T-helper 1 cell treated with Interleukin-12 subunit alpha and Interleukin-12 subunit beta and Interleukin-4 antibody, amounts not matched to agents 30 μg/mL and 1 μg/mL, for 36 hours (primary cell): ENCODE measurements around the gene CNOT3.
A peak's percentile ranks its signal among the peaks of the same experiment; 100 is the strongest.
"Not testable (repeated sequence)": the region's sequence is repeated elsewhere in the genome, so short reads cannot be mapped to it uniquely, and the experiment has no call there.

Experiments used
- H3K27ac Mint-ChIP-seq: one replicate; pipeline ENCODE4 v1.8.0; 2021; ENCODE audit warnings: mild to moderate bottlenecking, mixed read lengths
- H3K27me3 Mint-ChIP-seq: one replicate; pipeline ENCODE4 v1.8.0; 2021; ENCODE audit warnings: low read depth, mixed read lengths
- H3K36me3 Mint-ChIP-seq: one replicate; pipeline ENCODE4 v1.8.0; 2021; ENCODE audit warnings: low read depth, mixed read lengths
- H3K4me1 Mint-ChIP-seq: one replicate; pipeline ENCODE4 v1.8.0; 2021; ENCODE audit warnings: low read depth, mixed read lengths
- H3K4me3 Mint-ChIP-seq: one replicate; pipeline ENCODE4 v1.8.0; 2021; ENCODE audit warnings: mild to moderate bottlenecking, moderate library complexity, mixed read lengths
- H3K9me3 Mint-ChIP-seq: one replicate; pipeline ENCODE4 v1.8.0; 2021; ENCODE audit warnings: mixed read lengths

Gene CNOT3

DNA sequence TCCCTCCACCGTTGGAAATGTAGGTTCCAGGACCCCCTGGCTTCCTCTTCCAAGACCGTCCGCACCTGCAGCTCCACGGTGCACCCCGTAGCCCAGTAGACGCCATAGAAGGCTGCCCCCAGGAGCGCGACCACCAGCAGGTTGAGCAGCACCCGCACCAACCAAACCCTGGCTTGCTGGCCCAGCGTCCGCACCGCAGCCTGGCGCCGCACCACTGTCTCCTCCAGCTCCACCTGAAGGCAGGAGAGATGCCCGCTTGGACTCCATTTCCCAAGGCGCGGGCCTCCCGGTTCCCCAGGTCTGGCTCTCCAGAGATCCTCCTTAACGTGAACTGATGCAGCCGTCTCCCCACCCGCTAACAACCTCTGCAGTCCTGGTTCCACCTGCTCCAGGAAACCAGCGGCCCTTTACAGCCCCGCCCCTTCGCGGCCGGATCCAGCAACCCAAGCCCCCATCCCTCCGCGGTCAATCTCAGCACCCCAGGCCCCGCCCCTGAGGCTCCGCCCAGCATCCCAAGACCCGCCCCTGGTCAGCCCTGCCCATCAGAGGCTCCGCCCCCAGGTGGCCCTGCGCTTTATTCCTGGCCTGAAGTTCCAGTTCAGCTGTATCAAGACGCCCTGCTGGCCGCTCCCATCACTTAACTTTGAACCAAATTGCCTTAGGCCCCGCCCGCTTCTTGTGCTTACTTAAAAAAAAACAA lies 27.0 kb downstream of the CNOT3 start:
- H3K36me3 Mint-ChIP-seq = peaks cover 2% of the 10 kb centered on the region

DNA sequence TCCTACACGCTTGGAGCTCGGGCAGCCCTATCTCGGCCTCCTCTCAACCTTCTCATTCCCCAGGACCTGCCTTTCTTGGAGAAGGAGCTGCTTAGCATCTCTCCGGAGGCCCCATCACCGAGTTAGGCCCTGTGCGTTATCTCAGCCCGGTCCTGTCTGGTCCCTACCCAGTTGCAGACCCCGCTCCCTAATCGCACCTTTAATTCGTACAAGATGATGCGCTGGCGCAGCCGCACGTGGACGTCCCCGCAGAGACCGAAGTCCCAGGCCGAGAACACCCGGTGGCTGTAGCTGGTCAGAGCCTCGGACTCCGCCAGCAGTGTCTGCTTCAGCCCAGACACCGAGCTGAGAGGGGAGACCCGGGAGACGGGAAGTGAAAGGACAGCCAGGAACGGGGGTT lies 27.7 kb downstream of the CNOT3 start:
- no peak overlapping the region for H3K4me3 Mint-ChIP-seq
- H3K27me3 Mint-ChIP-seq = peaks cover 6% of the 10 kb centered on the region
- peaks cover 24% of the 10 kb centered on the region for H3K4me1 Mint-ChIP-seq

More for the DNA sequence above, 27.0 kb downstream of the CNOT3 start:
- Mint-ChIP-seq H3K4me1 (peaks cover 27% of the 10 kb centered on the region), H3K27ac (peak overlapping the region; percentile 10), H3K4me3 (peak overlapping the region; percentile 79), H3K9me3 (no peaks in the 10 kb centered on the region), H3K27me3 (peaks cover 6% of the 10 kb centered on the region)

DNA sequence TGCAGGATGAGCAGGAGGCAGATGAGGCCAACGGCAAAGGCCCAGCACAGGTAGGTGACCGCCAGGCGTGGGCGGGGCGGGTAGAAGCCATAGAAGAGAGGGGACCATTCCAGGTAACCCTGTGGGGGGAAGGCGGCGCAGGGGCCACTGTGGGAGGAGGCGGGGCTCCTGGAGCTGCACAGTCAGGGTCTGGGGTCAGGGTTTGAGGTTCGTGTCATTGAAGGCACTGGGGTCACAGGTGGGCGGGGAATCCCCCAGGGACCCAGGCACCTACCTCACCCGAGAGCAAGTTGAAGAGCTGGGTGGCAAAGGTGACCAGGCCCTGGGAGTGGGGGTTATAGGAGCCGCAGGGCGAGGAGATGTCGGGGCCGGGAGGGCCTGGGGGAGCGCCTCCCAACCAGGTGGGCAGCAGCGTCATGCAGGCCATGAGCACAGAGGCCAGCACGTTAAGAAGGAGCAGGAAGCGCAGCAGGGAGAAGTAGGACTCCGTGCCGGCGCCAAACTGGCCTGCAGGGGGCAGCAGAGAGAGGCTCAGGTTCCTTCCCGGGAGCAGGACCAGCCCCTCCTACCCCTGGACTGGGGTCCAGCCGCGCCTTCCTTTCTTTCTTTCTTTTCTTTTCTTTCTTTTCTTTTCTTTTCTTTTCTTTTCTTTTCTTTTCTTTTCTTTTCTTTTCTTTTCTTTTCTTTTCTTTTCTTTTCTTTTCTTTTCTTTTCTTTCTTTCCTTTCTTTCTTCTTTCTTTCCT lies 30.8 kb downstream of the CNOT3 start:
- peaks cover 2% of the 10 kb centered on the region for H3K36me3 Mint-ChIP-seq
- H3K27ac Mint-ChIP-seq = no peak overlapping the region
- no peak overlapping the region for H3K4me3 Mint-ChIP-seq
- peaks cover 6% of the 10 kb centered on the region for H3K27me3 Mint-ChIP-seq
- no peaks in the 10 kb centered on the region for H3K9me3 Mint-ChIP-seq
- H3K4me1 Mint-ChIP-seq = peaks cover 7% of the 10 kb centered on the region

More for the DNA sequence above, 27.7 kb downstream of the CNOT3 start:
- Mint-ChIP-seq H3K9me3 (no peaks in the 10 kb centered on the region), H3K27ac (no peak overlapping the region), H3K36me3 (peaks cover 2% of the 10 kb centered on the region)

DNA sequence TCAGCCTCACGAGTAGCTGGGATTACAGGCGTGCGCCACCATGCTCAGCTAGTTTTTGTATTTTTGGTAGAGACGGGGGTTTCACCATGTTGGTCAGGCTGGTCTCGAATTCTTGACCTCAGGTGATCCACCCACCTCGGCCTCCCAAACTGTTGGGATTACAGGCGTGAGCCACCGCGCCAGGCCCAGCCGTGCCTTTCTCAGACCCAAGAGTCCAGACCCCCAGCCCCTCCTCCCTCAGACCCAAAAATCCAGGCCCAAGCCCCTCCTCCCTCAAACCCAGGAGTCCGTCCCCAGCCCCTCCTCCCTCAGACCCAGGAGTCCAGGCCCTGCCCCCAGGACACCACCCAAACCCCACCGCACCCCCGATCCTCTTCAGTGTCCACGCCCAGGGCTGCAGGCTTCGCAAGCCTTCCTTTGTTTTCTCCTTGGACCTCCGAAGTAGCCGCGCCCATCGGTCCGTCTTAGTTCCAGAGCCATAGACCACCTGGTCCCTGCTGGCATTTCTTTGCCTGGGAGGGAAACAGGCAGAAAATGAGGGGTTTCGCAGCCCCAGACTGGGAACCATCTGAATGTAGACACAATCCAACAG lies 31.7 kb downstream of the CNOT3 start:
- Mint-ChIP-seq H3K9me3 (no peaks in the 10 kb centered on the region), H3K27ac (no peak overlapping the region), H3K36me3 (peaks cover 1% of the 10 kb centered on the region), H3K27me3 (peaks cover 6% of the 10 kb centered on the region), H3K4me3 (no peak overlapping the region), H3K4me1 (peaks cover 6% of the 10 kb centered on the region)

DNA sequence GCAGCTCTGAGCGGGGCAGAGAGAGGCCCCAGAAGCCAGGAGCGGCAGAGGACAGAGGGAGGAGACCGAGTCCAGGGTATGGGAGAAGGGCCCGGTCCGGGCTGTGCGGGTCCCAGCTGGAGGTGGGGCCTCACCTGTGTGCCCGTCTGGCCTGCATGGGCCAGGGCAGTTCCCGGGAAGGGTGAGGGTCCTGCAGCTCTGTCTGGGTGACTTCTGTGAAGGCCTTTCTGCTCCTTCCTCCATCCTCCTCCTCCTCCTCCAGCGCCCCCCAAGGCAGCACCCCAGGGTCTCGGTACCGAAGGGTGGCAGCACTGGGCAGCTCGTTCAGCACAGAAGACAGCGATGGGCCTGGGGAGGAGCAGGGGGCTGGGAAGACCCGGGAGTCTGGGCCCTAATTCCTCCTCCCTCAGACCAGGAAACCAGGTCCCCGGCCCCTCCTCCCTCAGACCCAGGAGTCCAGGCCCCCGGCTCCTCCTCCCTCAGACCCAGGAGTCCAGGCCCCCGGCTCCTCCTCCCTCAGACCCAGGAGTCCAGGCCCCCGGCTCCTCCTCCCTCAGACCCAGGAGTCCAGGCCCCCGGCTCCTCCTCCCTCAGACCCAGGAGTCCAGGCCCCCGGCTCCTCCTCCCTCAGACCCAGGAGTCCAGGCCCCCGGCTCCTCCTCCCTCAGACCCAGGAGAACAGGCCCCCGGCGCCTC lies 34.3 kb downstream of the CNOT3 start:
- not testable (repeated sequence) for H3K9me3 Mint-ChIP-seq, H3K36me3 Mint-ChIP-seq, H3K27ac Mint-ChIP-seq, H3K4me3 Mint-ChIP-seq, H3K4me1 Mint-ChIP-seq, H3K27me3 Mint-ChIP-seq

DNA sequence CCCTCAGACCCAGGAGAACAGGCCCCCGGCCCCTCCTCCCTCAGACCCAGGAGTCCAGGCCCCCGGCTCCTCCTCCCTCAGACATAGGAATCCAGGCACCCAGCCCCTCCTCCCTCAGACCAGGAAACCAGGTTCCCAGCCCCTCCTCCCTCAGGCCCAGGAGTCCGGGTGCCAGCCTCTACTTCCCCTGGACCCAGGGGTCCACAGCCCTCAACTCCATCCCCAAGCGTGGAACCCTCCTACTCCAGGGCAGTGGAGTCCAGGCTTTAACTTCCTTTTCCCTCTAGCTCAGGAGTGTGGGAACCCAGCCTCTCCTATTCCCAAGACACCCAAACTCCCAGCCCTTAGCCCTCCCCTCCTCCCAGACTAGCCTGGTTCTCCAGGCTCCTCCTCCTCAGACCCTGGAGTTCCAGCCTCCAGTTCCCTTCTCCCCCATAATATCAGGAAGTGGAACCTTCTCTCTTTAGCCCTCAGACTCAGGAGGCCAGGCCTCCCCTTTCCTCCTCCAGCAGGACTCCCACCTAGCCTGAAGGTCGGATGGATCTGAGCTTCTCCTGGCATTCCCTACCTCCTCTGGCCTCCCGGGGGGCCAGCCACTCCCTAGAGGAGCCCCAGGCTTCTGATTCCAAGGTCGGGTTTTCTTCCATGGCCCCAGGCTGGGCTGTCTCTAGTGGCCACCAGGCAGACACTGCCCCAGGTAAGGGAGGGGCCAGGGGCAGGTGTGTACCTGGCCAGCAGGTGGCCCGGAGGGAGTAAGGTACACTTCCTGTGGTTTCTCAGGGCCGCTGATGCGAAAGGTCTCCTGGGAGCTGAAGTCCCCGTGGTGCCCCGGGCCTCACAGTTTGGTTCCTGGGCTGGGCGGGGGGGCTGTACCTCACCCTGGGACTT lies 35.2 kb downstream of the CNOT3 start, which contains the start of gene TMC4:
TMC4 (minus strand) TSS at position 690 of the 888 bp plus-strand sequence; CDS start at position 647, 43 bp downstream.
- H3K9me3 Mint-ChIP-seq = no peaks in the 10 kb centered on the region
- H3K4me1 Mint-ChIP-seq = peaks cover 1% of the 10 kb centered on the region
- H3K27ac Mint-ChIP-seq = no peak within 1 kb of the TSS
- no peaks in the 10 kb centered on the region for H3K27me3 Mint-ChIP-seq
- H3K4me3 Mint-ChIP-seq = no peak within 1 kb of the TSS
- peaks cover 2% of the 10 kb centered on the region for H3K36me3 Mint-ChIP-seq

DNA sequence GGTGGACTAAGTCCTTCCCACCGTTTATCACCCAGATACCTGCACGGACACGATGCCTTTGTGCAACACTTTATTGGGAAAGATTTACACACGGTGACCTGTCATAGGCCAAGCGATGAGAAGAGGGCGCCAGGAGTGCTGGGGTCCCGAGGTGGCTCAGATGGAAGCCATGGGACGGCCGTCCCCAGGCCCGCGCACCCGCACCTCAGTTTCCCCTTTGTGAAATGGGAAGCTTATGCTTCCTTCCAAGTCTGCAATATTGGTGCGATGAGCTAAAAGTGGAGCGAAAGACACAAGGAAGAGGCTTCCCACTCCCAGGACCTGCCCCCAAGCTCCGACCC lies 35.8 kb downstream of the CNOT3 start:
- Mint-ChIP-seq H3K9me3 (no peaks in the 10 kb centered on the region), H3K36me3 (peaks cover 6% of the 10 kb centered on the region), H3K27ac (no peak overlapping the region), H3K4me3 (no peak overlapping the region), H3K4me1 (peaks cover 1% of the 10 kb centered on the region), H3K27me3 (no peaks in the 10 kb centered on the region)

DNA sequence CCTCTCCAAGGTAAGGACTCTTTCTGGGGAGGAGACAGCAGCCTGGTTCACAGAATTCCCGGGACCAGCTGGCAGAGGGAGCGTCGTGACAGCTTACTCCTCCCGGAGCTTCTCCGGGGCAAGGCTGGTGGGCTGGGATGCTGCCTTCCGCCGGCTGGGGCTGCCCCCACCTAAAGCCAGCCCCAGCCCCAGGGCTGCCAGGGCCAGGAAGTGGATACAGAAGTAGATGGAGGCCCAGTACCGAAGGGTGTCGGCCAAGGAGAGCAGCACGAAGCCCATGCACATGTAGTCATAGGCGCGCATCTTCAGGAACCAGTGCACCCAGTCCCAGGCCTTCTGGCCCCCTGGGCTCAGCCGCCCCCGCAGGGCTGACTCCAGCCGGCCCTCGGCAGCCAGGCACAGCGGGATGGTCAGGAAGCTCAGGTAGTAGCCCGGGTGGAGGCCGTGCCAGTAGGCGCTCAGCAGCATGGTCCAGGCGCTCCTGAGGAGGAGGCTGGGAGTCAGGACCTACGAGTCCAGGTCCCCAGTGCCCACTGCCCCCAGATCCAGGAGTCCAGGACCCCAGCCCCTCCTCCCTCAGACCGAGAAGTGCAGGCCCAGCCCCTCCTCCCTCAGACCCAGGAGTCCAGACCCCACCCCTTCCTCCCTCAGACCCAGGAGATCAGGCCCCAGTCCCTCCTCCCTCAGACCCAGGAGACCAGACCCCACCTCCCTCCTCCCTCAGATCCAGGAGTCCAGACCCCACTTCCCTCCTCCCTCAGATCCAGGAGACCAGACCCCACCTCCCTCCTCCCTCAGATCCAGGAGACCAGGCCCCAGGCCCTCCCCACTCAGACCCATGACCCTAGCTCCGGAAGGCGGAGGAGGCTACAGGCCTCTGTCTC lies 36.6 kb downstream of the CNOT3 start:
- Mint-ChIP-seq H3K4me3 (no peak overlapping the region), H3K9me3 (no peaks in the 10 kb centered on the region), H3K36me3 (peaks cover 7% of the 10 kb centered on the region), H3K4me1 (peaks cover 1% of the 10 kb centered on the region), H3K27ac (no peak overlapping the region), H3K27me3 (no peaks in the 10 kb centered on the region)

DNA sequence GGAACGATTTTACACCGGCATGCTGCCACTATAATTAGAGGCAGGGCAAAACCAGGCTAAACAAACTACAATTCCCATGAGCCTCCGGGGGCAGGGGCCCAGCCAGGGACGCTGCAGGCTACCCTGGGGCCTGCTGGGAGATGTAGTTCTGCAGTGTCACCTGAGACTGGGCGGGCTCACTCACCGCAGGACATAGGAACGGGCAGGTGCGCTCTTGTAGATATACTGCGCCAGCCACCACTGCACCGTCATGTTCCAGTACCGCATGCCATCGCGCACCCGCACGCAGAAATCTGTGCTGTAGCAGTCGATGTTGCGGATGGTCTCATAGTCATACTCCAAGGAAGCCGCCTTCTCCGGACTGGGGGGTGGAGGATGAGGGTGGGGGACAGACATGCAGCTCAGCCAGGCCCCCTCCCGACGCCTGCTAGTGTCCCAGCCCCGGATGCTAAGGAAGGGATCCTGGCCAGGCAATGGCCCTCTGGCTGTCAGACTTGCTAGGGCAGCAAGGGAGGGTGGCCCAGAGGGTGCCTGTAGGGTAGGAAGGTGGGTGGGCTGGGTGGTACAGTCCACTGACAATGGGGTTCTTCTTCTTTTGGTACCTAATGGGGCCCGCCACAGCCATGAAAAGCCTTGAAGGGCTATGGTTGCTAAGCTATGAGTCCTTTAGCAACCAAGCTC lies 41.2 kb downstream of the CNOT3 start:
- Mint-ChIP-seq H3K36me3 (peaks cover 13% of the 10 kb centered on the region), H3K27ac (no peak overlapping the region), H3K4me1 (peaks cover 1% of the 10 kb centered on the region), H3K4me3 (no peak overlapping the region), H3K27me3 (no peaks in the 10 kb centered on the region), H3K9me3 (no peaks in the 10 kb centered on the region)

DNA sequence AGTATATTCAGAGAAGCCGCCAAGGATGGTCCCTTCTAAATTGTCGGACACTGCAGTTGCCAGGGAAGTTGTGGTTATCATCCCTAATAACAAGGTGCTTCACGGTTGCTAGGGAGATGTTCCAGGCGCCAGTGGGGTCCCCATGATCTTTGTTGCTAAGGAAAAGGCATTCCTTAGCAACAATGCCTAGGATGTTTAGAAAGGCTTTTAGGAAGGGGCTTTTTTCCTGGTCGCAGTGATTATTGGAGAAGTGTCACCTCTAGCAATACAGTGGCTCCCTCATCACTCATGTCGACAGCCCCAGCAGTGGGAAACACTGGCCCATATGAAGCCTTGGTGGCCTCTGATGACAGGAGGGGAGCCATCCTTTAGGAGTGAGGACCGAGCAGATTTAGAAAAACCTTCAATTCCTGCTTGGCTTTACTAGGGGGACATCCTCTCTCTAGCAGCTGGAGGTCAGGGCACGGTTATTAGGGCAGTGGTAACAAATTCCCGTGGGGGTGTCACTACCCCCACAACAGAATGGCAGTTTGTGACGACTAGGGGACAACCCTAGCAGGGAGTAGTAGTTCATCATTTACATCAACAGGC lies 41.8 kb downstream of the CNOT3 start:
- H3K9me3 Mint-ChIP-seq = no peaks in the 10 kb centered on the region
- H3K4me1 Mint-ChIP-seq = peaks cover 1% of the 10 kb centered on the region
- peaks cover 15% of the 10 kb centered on the region for H3K36me3 Mint-ChIP-seq
- H3K27me3 Mint-ChIP-seq = no peaks in the 10 kb centered on the region
- no peak overlapping the region for H3K27ac Mint-ChIP-seq
- H3K4me3 Mint-ChIP-seq = no peak overlapping the region

DNA sequence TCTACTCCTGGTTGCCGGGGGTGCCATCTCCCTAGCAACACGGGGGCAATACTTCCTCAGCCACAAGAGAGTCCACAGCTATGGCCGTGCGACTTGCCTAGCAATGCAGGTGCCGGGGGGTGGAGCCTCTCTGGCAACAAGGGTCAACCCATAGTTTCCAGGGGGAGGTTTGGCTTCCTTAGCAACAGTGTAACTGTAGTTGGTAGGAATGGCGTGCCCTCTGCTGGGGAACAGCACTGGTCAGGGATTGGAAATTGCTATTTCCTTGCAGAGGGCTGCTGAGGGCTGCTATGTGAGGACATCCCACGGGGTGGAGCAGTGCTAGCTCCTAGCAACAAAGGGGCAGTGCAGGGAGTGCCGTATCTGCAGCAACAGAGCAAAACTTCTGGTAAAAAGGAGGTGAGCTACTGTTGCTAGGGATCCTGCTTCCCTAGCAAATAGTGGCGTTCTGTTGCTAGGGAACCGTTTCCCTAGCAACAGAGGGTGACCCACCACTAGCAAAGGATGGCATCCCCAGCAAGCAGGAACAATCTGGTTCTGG lies 42.4 kb downstream of the CNOT3 start:
- no peaks in the 10 kb centered on the region for H3K9me3 Mint-ChIP-seq
- H3K27me3 Mint-ChIP-seq = no peaks in the 10 kb centered on the region
- no peak overlapping the region for H3K4me3 Mint-ChIP-seq
- H3K27ac Mint-ChIP-seq = no peak overlapping the region
- peaks cover 1% of the 10 kb centered on the region for H3K4me1 Mint-ChIP-seq
- H3K36me3 Mint-ChIP-seq = peaks cover 15% of the 10 kb centered on the region

DNA sequence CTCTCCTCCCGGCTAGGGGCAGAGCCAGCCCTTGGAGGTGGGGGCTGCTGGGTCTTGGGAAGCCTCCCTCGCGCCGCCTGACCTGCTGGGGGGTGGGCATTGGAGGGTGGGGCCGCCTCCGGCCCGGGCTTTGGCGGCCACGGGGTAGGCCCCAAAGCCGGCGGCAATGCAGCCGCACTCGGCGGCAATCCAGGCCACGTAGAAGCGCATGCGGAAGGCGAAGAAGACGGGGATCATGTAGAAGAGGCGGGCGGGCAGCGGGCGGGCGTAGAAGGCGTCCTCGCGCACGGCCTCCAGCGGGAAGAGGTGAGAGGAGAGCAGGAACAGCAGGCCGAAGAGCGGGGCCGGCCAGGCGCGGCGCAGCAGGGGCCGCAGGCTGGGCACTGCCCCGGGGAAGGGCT lies 43.1 kb downstream of the CNOT3 start:
- H3K36me3 Mint-ChIP-seq = peaks cover 15% of the 10 kb centered on the region
- no peaks in the 10 kb centered on the region for H3K27me3 Mint-ChIP-seq
- peaks cover 1% of the 10 kb centered on the region for H3K4me1 Mint-ChIP-seq
- H3K27ac Mint-ChIP-seq = no peak overlapping the region
- H3K9me3 Mint-ChIP-seq = no peaks in the 10 kb centered on the region
- H3K4me3 Mint-ChIP-seq = no peak overlapping the region
